HK-2 (cell line): Measurements from ENCODE around the gene SMYD2.

Source experiments
- DNase-seq: peaks from one replicate; pipeline ENCODE4 v3.0.0-alpha.2; 2018; ENCODE audit not compliant: unreplicated experiment

SMYD2 gene

DNA sequence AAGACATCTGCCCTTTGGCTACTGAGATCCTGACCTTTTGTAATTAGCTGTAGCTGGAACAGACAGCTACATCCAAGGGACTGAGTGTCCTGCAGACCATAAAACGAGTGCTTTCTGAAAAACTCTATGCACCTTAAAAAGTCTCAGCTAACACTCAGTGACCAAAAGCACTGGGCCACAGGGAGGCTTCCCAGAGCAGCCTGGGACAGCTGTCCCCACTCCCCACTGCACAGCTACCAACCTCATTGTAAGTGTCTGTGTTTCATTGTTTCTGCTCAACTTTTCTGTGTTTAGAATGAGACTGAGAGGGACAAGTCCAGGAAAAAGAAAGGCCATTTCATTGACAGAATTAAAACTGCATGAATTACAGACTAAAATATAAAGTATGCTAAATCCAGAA is 80.7 kb downstream of the SMYD2 start:
- DNase-seq = no peak

DNA sequence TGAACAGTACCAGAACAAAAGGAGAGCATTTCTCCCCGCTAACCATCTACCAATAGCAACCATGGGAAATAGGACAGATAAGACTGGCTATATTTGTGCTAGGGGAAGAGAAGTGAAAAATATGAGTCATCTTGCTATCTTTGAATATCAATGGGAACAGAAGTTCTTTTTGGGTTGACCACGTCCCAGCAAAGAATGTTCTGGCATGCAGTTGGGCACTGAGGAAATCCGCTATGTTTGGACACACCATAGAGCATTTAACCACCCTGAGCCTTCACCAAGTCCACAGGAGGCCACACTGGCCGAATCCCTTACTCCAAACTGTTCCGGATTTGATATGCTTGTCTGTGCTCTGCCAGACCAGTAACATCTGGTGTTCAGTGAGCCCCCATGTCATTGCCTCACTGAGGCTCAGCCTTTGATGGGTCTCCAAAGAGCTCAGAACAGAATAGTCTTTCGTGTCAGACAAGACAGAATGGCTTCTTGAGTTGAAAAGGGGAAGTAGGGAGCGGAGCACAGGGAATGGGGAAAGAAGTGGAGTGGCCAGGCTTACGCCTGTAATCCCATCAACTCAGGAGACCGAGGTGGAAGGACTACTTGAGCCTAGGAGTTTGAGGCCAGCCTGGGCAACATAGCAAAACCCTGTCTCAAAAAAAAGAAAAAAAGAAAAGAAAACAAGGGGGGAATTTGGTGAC is 81.4 kb downstream of the SMYD2 start:
- DNase-seq = no peak

DNA sequence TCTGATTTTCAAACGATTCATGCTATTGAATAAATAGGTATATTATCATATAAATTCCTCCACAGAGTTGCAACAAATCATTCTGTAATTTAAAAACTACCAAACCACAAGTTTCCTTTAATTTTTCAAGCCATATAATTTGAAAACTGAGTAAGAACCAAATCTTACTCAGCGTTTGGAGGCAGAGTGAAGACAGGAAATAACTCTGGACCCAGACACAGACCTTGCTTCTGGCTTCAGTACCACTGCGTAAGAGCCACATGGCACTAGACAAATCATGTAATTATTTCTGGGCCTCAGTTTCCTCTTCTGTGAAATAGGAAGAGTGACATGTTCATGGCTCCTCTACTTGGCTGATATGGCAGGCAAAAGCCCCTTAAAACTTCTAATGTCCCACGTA is 82.4 kb downstream of the SMYD2 start:
- DNase-seq = no peak

DNA sequence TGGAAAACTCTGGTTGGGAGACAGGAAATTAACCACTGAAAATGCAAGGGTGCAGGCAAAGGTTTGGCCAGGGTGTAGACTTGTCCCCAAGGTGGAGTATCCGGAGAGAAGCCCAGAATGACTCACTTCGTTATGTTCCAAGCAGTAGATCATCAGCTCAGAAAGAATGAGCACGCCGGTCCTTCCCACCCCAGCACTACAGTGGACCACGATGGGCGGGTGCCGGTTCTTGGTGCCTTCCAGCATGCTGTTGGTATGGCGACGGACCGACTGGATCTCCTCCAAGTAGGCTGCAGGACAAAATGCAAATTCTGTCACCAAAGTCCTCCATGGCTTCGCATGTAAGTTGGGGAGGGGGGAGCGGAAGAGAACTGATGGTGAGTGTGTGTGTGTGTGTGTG is 83.4 kb downstream of the SMYD2 start:
- DNase-seq = no peak

DNA sequence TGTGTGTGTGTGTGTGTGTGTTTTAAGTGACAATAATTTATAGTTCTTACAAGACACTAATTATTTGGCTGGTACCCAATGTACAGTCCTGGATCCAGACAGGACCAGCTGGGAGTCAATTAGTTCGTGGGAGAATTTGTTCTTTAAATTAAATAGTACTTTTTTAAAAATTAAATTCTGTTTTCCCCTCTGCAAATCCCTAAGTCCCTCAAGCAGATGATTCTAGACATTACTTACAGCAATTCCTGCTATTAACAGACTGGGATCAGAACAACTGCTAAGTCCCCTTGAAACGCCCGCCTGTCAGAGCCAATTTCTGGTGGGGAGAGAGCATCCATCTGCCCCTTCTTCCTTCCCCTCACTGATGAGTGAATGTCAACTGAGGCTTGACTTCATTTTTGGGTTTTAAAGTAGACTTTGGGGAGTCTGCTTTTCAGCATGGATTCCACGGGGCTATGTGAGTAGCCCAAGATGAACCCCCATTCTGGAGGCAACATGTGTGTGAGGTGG is 83.9 kb downstream of the SMYD2 start:
- DNase-seq = no peak

DNA sequence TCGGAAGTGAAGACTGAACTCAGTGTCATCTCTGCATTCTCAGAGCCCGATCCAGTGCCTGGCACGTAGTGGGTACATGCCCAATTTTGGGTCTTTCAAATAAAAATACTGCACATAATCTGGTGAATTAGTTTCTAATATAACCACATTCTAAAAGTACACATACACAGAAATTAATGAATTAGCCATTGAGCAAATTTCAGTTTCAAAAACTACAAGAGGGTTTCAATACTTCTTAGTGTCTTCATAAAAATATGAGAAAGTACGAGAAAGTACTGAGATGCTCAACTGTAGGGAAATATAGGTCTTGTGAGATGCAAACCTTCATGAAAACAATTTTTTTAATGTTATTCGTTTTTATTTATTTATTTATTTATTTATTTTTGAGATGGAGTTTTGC is 86.9 kb downstream of the SMYD2 start:
- DNase-seq = no peak

DNA sequence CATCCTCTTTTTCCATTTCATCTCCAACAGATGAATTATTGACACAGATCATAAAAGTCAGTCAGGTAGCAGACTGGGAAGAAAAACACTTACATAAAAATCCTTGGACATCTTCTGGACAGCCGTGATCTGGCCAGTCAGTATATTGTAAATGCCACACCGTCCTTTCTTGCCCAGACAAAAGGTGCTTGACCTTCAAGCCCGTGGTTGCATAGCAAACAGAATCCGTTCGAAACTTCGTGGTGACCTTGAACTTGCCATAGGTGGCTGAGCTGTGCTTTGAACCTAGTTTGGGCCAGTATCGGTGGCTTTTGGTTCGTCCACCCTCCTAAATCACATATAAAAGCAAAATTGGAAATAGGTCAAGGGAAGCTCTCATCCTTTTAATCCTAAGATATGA is 88.4 kb downstream of the SMYD2 start:
- DNase-seq = no peak

DNA sequence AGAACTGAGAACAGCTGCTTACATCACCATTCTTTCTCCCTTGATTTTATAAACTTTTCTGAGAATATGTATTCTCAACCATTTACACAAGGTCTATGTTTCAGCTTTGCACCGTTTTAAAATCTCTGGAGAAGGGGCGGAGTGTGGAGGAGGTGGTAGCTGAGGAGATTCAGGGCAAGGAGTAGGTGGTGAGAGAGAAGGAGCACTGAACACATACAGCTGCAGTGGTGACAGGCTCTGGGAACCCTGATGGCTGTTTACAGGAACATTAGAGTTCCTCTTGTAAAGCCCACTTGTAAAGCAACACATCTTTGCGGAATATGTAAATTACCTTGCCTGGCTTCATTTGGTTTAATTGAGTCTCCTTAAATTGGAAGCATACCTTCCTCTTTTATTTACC is 89.7 kb downstream of the SMYD2 start:
- no peak for DNase-seq

DNA sequence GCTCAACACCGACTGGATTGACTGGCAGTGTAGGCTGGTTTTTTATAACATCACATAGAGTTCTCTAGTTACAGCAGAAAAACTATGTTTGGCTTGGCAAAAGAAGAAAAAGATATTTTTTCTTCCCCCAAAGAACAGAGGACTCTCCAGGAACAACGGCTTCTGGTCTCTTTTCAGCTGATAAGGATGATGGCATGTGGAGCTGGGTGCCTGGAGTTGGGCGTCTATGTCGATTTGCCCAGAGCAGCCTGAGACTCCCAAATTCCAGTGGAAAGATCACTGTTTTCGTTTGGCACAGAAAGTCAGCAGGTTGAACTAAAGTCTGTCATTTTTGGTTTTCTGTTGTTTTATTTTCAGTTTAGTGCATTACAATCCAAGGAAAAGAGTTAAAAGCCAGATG is 91.1 kb downstream of the SMYD2 start:
- DNase-seq = no peak

DNA sequence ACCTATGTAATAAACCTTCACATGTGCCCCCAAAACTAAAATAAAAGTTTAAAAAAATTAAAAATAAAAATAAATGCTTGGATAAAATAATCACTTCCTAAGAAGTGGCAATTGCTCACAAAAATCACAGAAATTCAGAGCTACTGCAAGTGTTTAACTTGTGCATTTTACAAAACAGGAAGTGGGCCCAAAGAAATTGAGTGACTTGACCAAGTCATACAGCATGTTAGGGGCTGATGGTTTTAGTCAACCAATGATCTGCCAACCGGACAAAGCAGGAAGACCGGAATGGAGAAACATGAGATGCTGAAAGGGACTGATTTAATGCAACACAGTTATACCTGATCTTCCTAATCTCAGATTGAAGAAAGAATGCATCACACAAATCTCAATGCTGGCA is 96.5 kb downstream of the SMYD2 start:
- no peak for DNase-seq

DNA sequence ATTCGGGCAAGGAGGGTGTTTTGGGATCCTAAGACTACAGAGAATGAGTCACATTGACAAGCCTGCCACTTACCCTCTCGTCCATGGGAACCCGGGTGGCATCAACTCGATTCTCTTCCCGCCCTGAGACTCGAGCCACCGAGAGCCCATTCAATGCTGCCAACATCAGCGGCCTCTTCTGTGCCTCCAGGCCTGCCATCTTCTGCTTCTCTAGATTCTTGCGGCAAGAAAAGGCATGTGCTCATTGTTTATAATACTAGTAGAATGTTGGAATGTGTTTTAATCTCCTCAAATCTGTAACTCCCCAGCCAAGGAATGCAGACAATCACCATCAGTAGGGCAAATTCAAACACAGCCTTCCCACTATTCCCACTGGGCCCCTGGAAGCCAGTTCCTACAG is 96.9 kb downstream of the SMYD2 start:
- DNase-seq = no peak

DNA sequence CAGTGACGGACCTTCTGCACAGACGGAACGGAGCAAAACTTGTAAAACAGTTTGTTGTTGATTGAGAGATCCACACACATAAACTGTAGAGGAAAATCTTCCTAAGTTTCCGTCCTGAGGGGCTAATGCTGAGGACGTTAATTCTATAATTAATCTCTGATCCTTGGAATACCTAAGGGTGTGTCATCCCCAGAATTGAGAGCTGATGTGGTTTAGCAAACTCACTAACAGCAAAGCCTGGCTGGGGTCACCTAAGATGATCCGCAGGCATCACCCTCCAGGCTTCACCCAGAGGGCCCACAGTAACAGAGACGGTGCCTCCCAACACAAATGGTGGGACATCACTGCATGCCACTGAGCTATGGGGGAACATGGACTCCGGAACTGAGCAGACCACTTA is 97.5 kb downstream of the SMYD2 start:
- no peak for DNase-seq

DNA sequence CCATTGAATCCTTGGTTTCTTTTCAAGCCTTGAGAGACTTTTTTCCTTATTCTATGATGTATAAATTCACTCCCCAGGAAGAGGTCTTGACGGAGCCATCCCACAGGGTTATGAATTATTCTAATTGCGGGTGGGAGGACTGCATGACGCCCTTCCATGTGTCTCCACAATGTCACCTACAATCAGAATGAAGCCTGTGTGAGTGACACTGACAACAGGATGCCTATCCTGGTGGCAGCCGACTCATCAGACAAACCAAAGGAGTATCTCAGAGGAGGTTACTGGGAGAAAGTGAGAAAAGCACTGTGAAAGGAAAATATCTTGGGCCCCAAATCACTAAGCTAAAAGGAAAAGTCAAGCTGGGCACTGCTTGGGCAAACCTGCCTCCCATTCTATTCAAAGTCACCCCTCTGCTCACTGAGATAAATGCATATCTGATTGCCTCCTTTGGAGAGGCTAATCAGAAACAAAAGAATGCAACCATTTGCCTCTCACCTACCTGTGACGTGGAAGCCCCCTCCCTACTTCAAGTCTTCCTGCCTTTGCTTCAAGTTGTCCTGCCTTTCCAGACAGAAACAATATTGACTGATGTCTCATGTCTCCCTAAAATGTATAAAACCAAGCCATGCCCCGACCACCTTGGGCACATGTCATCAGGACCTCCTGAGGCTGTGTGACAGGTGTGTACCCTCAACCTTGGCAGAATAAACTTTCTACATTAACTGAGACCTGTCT is 98.4 kb downstream of the SMYD2 start:
- no peak for DNase-seq

DNA sequence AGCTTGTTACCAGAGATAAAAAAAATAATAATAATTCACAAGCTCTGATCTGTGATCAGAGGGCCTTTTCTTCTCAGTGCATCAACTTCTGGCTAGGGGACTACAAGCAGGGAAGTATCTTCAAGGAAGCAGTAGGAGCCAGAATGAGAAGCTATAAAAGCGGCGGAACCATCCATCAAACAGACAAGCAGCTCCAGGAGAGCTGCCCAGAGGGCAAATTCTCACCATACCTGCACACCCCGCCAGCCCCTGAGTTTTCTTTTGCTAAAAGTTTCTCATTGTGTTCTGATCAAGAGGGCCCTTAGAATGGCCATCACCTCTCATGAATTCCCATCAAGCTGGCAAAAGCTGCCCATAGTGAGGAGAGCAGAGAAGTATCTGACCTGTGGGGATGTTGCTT is 99.4 kb downstream of the SMYD2 start:
- no peak for DNase-seq

DNA sequence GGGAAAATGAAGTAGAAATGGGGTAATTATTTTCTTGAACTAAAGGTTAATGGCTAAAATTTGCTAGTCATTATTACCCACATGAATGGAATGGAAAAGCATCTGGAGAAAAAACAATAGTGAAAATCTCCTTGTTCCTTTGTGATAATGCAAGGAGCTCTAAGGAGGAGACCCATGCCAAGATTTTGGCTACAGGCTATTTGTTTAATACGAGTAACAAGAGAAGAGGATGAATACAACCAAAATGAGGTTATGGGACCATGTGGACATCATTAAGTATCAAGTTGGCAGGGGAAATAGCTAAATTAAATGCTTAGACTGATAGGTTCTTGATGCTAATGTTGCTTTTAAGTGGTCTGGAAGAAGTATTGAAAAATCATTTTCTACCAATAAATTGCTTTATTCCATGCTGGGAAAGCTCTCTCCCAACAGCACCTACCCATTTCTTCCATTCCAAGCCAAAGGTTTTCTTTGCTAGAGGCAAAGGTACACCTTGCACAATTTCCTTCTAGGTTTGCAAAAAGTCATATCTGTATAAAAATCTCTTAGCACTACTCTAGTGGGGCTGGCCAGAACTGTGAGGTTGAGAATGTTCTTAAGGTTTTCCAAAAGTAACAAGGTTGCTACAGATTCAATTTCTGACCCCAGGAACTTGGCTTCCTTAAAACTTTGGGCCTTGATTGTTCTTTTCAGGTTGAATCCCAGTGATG is 100.2 kb downstream of the SMYD2 start:
- no peak for DNase-seq

DNA sequence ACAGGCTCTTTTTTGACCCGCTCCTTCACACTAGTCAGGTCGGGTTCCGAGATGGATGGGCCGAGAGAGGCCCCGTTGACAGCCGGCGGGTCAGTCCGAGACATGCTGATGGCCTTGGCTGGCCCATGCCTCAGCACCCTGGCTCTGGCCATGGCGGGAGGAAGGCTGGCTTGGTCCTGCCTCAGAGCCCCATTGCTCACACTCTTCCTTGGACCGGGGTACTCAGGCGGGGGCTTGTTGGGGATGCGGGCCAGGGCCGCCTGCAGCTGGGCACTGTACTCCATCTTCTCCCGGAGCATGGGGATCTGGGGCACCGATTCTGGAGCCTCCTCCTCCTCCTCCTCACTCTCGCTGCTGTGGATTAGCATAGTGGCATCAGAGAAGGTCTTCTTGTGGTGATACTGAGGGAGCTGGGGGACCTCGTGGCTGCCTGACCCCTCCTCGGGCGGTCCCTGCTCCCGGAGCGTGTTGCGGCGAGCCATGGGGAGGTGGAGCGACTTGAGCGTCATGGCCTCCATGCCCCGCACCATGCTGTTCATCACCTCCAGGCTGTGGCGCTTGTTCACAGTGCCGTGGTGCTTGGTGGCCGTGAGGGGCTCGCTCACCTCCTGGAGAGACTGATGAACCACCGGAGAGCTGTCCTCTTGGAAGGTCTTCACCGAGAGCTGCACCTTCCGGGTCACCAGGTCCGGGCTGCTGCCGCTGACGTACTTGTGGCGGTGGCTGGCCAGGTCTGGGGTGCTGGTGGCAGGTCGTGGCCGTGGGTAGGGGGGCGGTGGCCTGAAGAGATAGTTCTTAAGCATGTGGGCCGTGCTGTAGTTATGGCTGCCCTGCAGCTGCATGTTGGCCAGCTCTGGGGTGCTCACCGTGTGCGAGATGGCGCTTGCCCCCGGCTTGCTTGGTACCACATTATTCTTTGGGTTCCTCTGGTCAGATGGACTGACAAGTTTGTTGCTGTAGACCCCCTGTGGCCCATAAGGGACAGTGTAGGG is 102.7 kb downstream of the SMYD2 start:
- no peak for DNase-seq

DNA sequence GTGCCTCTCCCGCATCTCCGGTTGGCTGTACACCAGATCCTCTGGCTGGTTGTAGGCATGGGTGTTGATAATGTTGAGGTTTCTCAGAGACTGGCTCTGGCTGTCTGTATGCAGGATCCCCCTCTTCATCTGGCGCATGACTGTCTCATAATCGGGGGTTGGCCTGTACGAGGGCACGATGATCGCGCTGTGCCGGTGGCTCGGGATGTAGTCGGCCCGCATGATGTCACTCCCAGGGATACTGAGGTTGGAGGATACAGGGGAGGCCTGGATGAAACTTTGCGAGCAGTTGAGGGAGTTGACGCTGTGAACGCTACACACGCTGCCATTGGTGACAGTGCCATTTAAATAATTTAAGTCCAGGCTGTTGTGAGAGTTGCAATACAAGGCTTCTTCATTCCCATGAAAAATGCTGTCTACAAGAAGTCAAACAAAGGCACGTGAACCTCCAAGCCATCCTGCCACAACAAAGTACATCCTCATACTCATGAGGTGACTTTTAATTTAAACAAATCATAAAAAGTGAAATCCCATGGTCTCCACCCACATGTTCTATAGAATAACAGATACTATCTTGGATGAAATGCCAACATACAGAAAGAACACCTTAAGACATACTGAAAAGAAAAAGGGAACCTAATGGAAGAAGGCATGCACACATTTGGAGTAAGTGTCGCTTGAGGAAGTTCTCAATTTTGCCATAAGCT is 103.6 kb downstream of the SMYD2 start:
- no peak for DNase-seq

DNA sequence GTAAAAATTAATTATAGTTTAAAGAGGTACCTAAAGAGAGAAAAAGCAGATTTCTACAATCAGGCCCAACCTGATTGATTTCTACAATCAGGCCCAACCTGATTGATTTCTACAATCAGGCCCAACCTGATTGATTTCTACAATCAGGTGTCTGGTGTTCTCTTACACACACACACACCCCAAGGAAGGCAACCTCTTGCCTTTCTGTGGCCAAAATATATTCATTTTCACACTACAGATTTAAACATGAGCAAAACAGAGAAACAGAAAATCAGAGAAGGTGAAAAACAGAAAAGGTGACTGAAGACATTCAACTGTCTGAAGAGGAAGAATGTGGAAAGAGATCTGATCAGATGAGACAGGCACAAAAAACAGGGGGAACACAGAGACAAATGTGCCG is 104.5 kb downstream of the SMYD2 start:
- DNase-seq = no peak

DNA sequence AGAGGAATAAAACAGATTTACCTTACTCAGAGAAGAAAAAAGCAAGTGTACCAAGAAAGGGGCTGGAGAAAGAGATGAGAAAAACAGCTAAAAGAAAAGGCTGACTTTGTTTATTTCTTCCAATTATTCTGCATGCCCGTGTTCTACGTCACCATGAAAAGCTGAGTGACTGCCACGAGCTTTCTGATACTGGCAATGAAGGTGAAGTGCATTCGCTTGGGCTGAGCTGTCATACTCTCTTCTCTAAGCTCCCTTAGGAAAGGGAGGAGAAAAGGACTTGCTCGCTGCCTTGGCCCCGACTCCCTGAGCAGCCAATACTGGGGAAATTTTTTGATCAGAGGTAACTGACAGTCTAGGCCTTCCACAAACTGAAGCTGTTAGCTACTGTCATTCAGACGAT is 105.4 kb downstream of the SMYD2 start:
- DNase-seq = no peak
